ENCODE data around the gene FZD10.

The FZD10 gene

DNA sequence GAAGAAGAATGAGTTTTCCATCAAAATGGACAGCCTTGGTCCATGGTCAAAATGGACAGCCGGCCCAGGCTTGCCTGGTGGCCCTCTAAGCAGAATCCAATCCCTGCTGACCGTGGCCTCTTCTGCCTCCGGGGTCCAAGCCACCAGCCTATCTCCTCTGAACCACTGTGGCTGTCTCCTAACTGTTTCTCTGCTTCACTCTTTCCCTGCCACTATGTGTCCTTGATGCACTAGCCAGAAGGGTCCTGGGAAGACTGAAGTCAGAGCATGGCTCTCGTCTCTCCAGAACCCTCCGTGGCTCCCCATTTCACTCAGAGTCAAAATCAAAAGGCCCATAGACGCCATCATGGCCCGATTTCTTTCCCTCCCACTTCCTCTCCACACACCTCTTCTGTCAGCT, 8.5 kb upstream of the FZD10 start:
- in situ Hi-C loops (cut with MboI; ENCODE audit: low sequenced_read_pairs), result no loop called here

DNA sequence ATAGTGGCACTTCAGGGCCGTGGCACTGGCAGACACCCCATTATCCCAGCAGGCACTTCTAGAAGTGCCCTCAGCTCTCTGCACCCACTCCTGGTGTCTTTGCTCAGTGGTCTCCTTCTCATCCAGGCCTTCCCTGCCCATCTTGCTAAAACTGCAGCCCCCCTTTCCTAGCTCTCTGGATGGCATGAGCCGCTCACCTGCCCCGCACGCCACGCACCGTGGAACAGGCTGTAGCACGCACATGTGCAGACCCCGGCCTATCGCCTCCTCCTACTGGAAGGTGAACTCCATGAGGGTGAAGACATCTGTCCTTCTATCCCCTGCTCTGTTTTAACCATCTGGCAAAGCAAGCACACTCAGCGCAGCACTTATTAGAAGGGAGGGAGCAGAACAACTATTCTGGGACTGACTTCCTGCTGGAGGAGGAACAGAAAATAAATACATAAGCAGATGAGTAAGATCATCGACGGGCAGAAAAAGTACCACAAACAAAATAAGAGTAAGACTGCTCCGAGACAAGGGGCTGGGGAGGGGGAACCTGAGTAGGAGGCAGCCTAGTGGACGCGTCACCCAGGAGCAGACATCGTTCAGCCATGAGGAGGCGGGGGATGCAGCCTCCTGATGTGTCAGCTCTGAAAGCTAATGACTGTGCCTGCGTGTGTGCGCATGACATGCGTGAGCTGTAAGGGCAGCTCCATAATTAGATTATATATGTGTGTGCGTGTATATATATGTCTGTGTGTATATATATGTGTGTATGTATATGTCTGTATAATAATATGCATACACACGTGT, 7.8 kb upstream of the FZD10 start:
- in situ Hi-C loops (cut with MboI; ENCODE audit: low sequenced_read_pairs), result no loop called here

DNA sequence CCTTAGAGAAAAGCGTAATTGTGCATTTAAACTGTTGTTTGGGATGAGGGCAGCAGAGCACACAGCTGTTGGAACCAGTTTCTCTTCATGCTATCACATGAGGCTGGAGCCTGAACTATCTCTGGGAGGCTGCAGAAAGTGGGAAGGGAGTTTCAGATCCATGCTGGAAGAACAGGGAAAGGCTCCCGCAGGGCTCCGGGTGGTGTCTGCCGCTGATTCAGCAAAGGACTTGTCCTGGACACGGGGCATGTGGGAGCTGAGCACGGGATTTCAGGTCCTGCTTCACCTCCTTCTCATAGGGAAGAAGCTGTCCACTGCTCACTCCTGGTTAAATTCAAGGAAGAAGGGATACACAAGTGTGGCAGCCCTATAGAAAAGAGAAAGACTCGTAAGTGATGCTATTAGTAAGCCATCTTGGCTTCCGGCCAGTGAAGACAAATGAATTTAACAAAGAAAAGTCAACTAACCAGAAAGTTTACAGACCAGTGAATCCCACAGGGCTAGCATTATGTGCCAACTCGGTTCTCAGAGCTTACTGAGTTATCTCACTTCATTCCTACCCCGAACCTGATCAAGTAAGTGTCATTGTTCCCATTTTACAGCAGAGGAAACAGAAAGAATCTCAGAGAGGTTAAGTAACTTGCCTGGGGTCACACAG, 6.7 kb upstream of the FZD10 start:
- in situ Hi-C loops (cut with MboI; ENCODE audit: low sequenced_read_pairs), result no loop called here

DNA sequence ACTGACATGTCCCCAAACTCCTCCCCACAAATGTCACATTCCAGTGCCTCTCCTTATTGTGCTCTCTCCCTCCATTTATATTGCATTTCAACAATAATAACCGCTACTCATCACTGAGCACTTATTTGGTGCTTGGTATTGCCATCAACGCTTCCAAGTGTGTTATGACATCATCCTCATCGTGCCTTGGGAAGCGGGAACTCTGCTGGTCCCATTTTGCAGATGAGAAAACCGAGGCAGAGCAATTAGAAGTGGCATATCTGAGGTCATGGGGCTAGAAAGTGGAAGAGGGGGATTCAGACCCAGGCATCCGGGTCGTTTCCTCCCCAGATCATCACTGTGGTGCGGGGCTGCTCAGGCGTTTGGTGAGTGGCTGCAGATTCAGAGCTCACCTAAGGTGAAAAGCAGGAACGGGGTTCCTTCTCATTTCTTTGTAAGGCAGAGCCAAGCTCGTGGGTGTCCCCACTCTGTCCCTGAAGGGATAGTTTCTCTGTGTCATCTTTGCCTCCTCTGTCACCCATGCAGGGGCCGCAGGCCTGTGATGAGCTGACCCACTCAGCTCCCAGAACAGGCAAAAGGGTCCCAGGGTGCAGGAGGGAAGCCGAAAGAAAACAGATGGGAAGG, 5.5 kb upstream of the FZD10 start:
- in situ Hi-C loops (cut with MboI; ENCODE audit: low sequenced_read_pairs), result no loop called here

- in situ Hi-C loops (cut with MboI; ENCODE audit: low sequenced_read_pairs), result no loop called here
These were observed 4.1 kb upstream of the FZD10 start for GRCh38 chr12:130157998-130158753.

- in situ Hi-C loops (cut with MboI; ENCODE audit: low sequenced_read_pairs), result no loop called here
These were observed 3.6 kb upstream of the FZD10 start for GRCh38 chr12:130158754-130159059.

DNA sequence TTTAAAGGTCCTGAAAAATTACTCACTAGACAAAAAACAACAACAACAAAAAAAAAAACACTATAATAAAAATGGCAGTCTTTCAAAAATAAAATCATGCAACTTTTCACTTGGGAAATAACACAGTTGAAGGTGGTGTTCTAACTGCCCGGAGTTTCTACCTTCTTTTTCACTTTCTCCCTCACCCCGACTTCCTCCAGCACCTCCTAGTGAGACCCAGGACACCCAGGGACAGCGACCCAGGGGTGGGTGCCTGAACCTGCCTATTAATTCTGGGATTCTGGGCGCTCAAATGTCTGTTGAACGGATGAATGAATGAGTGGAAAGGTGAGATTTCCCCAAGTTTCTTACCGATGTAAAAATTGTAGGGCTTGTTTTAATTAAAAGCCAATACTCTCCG, 2.0 kb upstream of the FZD10 start:
- in situ Hi-C loops (cut with MboI; ENCODE audit: low sequenced_read_pairs), result no loop called here

- in situ Hi-C loops (cut with MboI; ENCODE audit: low sequenced_read_pairs), result no loop called here
These were observed 1.5 kb upstream of the FZD10 start for GRCh38 chr12:130160711-130161231.

GRCh38 chr12:130161261-130162243, 712 bp upstream of the FZD10 start:
- in situ Hi-C loops (cut with MboI; ENCODE audit: low sequenced_read_pairs), result no loop called here

- in situ Hi-C loops (cut with MboI; ENCODE audit: low sequenced_read_pairs), result no loop called here
These were observed 639 bp downstream of the FZD10 start for GRCh38 chr12:130162745-130163460.

- in situ Hi-C loops (cut with MboI; ENCODE audit: low sequenced_read_pairs), result no loop called here
These were observed 1.4 kb downstream of the FZD10 start for GRCh38 chr12:130163461-130164215.

GRCh38 chr12:130164216-130164542, 1.9 kb downstream of the FZD10 start:
- in situ Hi-C loops (cut with MboI; ENCODE audit: low sequenced_read_pairs), result no loop called here

DNA sequence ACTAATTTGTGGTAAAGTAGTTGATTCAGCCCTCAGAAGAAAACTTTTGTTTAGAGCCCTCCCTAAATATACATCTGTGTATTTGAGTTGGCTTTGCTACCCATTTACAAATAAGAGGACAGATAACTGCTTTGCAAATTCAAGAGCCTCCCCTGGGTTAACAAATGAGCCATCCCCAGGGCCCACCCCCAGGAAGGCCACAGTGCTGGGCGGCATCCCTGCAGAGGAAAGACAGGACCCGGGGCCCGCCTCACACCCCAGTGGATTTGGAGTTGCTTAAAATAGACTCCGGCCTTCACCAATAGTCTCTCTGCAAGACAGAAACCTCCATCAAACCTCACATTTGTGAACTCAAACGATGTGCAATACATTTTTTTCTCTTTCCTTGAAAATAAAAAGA, 2.7 kb downstream of the FZD10 start:
- in situ Hi-C loops (cut with MboI; ENCODE audit: low sequenced_read_pairs), result no loop called here

GRCh38 chr12:130166306-130166705, 4.0 kb downstream of the FZD10 start:
- in situ Hi-C loops (cut with MboI; ENCODE audit: low sequenced_read_pairs), result no loop called here

DNA sequence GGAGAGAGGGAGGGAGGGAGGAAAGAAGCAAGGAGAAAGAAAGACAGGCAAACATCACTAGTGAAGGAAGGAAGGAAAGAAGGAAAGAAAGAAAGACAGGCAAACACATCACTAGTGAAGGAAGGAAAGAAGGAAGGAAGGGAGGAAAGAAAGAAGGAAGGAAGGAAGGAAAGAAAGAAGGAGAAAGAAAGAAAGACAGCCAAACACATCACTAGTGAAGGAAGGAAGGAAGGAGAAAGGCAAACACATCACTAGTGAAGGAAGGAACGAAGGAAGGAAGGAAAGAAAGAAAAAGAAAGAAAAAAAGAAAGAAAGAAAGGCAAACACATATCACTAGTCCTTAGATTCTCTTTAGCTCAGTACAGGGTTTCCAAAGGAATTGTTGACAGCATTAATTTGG, 5.3 kb downstream of the FZD10 start:
- in situ Hi-C loops (cut with MboI; ENCODE audit: low sequenced_read_pairs), result no loop called here

DNA sequence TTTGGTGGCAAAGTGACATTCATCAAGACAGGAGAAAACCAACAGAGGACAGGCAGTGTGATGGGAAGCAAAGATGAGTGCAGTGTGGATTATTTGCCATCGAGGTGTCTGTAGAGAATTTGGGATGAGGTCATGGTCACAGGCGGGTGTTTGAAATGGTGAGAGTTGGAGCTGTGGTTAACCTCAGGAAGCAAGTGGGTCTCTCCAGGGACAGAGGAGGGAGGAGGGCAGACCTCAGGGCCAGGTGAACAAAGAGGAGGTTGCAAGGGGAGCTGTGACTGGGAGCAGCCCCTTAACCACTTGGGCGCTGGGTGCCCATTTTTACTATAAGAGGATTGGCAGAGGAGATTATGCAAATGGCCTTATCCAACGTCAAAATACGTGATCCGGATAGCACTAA, 7.0 kb downstream of the FZD10 start:
- in situ Hi-C loops (cut with MboI; ENCODE audit: low sequenced_read_pairs), result no loop called here

DNA sequence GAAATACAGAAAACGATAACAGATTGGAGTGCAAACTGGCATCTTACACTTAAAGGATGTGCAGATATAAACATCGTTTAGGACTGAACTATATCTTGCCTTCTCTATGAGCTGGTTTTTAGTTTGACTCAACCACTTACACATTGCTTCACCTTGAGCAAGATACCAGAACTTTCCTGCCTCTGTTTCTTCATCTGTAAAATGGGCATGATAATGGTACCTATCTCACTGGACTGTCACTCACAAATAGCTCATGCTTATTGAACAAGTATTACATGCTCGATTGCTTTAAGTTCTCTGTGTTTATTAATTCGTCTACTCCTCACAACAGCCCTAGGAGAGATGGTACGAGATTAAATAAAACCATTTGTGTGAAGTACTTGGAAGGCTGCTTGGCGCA, 7.7 kb downstream of the FZD10 start:
- in situ Hi-C loops (cut with MboI; ENCODE audit: low sequenced_read_pairs), result no loop called here

GRCh38 chr12:130170611-130171010, 8.3 kb downstream of the FZD10 start:
- in situ Hi-C loops (cut with MboI; ENCODE audit: low sequenced_read_pairs), result no loop called here

GRCh38 chr12:130177635-130178242, 15.5 kb downstream of the FZD10 start:
- in situ Hi-C loops (cut with MboI; ENCODE audit: low sequenced_read_pairs), result no loop called here
